ENCODE results near the gene STXBP5.

The STXBP5 gene

DNA sequence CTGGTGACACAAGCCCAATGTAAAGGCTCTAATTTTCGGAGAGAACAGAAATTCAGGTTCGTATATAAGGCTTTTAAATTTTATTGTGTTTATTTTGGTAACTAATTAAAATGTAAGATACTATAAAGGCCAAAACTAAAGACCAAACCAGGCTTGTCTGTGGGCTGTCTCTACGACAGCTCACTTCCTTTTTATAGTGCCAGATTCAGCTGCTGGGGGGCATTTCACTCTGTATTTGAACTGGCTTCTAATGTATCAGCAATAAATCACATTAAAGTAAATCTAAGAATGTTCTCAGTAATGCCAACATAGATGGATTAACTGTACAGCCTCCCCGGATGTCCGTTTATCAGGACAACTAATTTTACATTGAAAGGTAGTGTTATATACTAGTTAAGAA lies 31.1 kb upstream of the STXBP5 start:
- H2AFZ ChIP-seq (ENCODE audit: low read depth, low read length): no peak overlapping the region
- H3K36me3 ChIP-seq (ENCODE audit: control insufficient read depth in 1 of 2, insufficient read depth in 2 of 2, low read depth in 1 of 2, low read length in 2 of 2): no peaks in the 10 kb centered on the region
- no peak overlapping the region for H3K27ac ChIP-seq (ENCODE audit: low read length, poor library complexity, severe bottlenecking)
- no peak overlapping the region for H4K91ac ChIP-seq (ENCODE audit: low read length)
- H3K4me3 ChIP-seq (ENCODE audit: insufficient read depth in 1 of 2, low read depth in 1 of 2, low read length in 2 of 2): no peak overlapping the region
- no peak overlapping the region for H2BK12ac ChIP-seq (ENCODE audit: low read length in 2 of 2)
- DNase-seq: no peak
- H3K79me1 ChIP-seq (replicated peaks; ENCODE audit: low read length, poor library complexity, severe bottlenecking): no peaks in the 10 kb centered on the region
- H2AK5ac ChIP-seq (ENCODE audit: low read length, severe bottlenecking): no peak overlapping the region
- H3K18ac ChIP-seq (ENCODE audit: low read depth in 1 of 2, low read length in 2 of 2): no peak overlapping the region
- 97% methylated on average over 5 of the region's 5 CpGs for WGBS
- no peak overlapping the region for H2BK5ac ChIP-seq (ENCODE audit: low read depth, low read length, poor library complexity, severe bottlenecking)
- H3K4ac ChIP-seq (ENCODE audit: low read depth in 1 of 2, low read length in 2 of 2): no peak overlapping the region
- H4K8ac ChIP-seq (ENCODE audit: low read length): no peak overlapping the region
- H3K14ac ChIP-seq (ENCODE audit: low read length in 2 of 2): no peak overlapping the region
- H3K4me2 ChIP-seq (ENCODE audit: low read length, poor library complexity, severe bottlenecking): no peak overlapping the region
- no peak overlapping the region for H3K23ac ChIP-seq (ENCODE audit: low read length in 2 of 2)
- no peaks in the 10 kb centered on the region for H3K9me3 ChIP-seq (ENCODE audit: control insufficient read depth, low read length)
- H3K27me3 ChIP-seq (ENCODE audit: control insufficient read depth in 1 of 2, insufficient read depth in 1 of 2, low read length in 2 of 2): no peaks in the 10 kb centered on the region
- H3K9ac ChIP-seq (ENCODE audit: low read length): no peak overlapping the region
- no peak overlapping the region for H2BK120ac ChIP-seq (ENCODE audit: low read depth, low read length)
- H2BK15ac ChIP-seq (ENCODE audit: low read depth, poor library complexity, severe bottlenecking): no peak overlapping the region
- H3K4me1 ChIP-seq (ENCODE audit: control insufficient read depth, insufficient read depth, low read depth, low read length): no peaks in the 10 kb centered on the region

DNA sequence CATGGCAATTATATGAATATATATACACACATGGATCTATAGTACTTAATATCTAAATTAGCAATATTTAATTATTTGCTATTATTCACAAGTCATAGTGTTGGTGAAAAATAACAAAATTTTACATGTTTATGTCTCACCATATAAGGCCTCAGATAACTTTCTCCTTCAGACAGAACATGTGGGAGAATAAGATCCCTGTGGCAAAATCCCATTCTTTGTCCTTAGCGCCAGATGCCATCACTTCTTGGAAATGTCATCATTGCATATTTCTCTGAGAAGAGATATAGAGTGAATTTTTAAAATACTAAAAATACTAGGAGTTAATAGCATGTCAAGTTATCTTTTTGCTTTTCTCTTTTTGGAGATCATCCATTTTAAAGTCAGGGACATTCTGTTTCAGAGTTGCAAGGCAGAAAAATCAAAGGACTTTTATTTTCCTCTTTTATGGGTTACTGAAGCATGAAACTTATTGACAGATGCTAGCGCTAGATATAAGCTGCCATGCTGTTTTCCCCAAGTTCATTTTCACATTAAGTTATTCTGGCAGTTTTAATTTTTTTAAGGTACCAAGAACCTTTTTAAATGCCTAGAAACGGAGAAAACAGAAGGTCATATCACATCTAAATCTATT lies 30.4 kb upstream of the STXBP5 start:
- Histone ChIP-seq H2AFZ (ENCODE audit: low read depth, low read length) (no peak overlapping the region), H2AK5ac (ENCODE audit: low read length, severe bottlenecking) (no peak overlapping the region), H4K91ac (ENCODE audit: low read length) (no peak overlapping the region), H2BK12ac (ENCODE audit: low read length in 2 of 2) (no peak overlapping the region), H3K4me3 (ENCODE audit: insufficient read depth in 1 of 2, low read depth in 1 of 2, low read length in 2 of 2) (no peak overlapping the region), H3K14ac (ENCODE audit: low read length in 2 of 2) (no peak overlapping the region), H3K4ac (ENCODE audit: low read depth in 1 of 2, low read length in 2 of 2) (no peak overlapping the region), H3K36me3 (ENCODE audit: control insufficient read depth in 1 of 2, insufficient read depth in 2 of 2, low read depth in 1 of 2, low read length in 2 of 2) (no peaks in the 10 kb centered on the region), H3K18ac (ENCODE audit: low read depth in 1 of 2, low read length in 2 of 2) (no peak overlapping the region), H2BK5ac (ENCODE audit: low read depth, low read length, poor library complexity, severe bottlenecking) (no peak overlapping the region), H2BK120ac (ENCODE audit: low read depth, low read length) (no peak overlapping the region), H3K23ac (ENCODE audit: low read length in 2 of 2) (no peak overlapping the region), H2BK15ac (ENCODE audit: low read depth, poor library complexity, severe bottlenecking) (no peak overlapping the region), H3K4me2 (ENCODE audit: low read length, poor library complexity, severe bottlenecking) (no peak overlapping the region), H3K4me1 (ENCODE audit: control insufficient read depth, insufficient read depth, low read depth, low read length) (no peaks in the 10 kb centered on the region), H3K9ac (ENCODE audit: low read length) (no peak overlapping the region), H3K79me1 (replicated peaks; ENCODE audit: low read length, poor library complexity, severe bottlenecking) (no peaks in the 10 kb centered on the region), H3K27me3 (ENCODE audit: control insufficient read depth in 1 of 2, insufficient read depth in 1 of 2, low read length in 2 of 2) (no peaks in the 10 kb centered on the region), H3K27ac (ENCODE audit: low read length, poor library complexity, severe bottlenecking) (no peak overlapping the region), H4K8ac (ENCODE audit: low read length) (no peak overlapping the region), H3K9me3 (ENCODE audit: control insufficient read depth, low read length) (no peaks in the 10 kb centered on the region)
- WGBS: 100% methylated on average over 1 of the region's 3 CpGs
- no peak for DNase-seq

DNA sequence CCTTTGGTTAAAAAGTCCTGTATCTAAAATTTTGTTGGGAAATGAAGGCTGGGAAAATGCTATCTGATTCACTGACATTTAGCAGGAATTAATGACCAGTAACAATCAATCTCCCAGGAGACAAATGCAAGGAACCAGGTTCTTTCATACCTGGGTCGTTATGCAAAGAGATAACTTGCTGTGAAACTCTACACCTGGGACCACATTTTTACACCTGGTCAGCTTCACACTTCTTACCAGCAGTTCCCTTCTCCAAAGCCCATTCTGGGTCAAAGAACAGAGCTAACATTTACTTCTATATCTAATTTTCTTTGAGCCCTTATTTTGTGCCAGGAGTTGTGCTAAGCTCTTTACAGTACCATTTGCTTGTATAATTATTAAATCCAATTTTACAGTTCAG lies 27.4 kb upstream of the STXBP5 start:
- Histone ChIP-seq H2AK5ac (ENCODE audit: low read length, severe bottlenecking) (no peak overlapping the region), H3K4me3 (ENCODE audit: insufficient read depth in 1 of 2, low read depth in 1 of 2, low read length in 2 of 2) (no peak overlapping the region), H2AFZ (ENCODE audit: low read depth, low read length) (no peak overlapping the region), H2BK12ac (ENCODE audit: low read length in 2 of 2) (no peak overlapping the region), H3K36me3 (ENCODE audit: control insufficient read depth in 1 of 2, insufficient read depth in 2 of 2, low read depth in 1 of 2, low read length in 2 of 2) (no peaks in the 10 kb centered on the region), H3K9me3 (ENCODE audit: control insufficient read depth, low read length) (no peaks in the 10 kb centered on the region), H2BK5ac (ENCODE audit: low read depth, low read length, poor library complexity, severe bottlenecking) (no peak overlapping the region), H3K14ac (ENCODE audit: low read length in 2 of 2) (no peak overlapping the region), H3K4me1 (ENCODE audit: control insufficient read depth, insufficient read depth, low read depth, low read length) (no peaks in the 10 kb centered on the region), H3K27ac (ENCODE audit: low read length, poor library complexity, severe bottlenecking) (no peak overlapping the region), H2BK120ac (ENCODE audit: low read depth, low read length) (no peak overlapping the region), H2BK15ac (ENCODE audit: low read depth, poor library complexity, severe bottlenecking) (no peak overlapping the region), H3K79me1 (replicated peaks; ENCODE audit: low read length, poor library complexity, severe bottlenecking) (no peaks in the 10 kb centered on the region), H3K23ac (ENCODE audit: low read length in 2 of 2) (no peak overlapping the region), H4K91ac (ENCODE audit: low read length) (no peak overlapping the region), H3K9ac (ENCODE audit: low read length) (no peak overlapping the region), H3K27me3 (ENCODE audit: control insufficient read depth in 1 of 2, insufficient read depth in 1 of 2, low read length in 2 of 2) (no peaks in the 10 kb centered on the region), H3K18ac (ENCODE audit: low read depth in 1 of 2, low read length in 2 of 2) (no peak overlapping the region), H3K4me2 (ENCODE audit: low read length, poor library complexity, severe bottlenecking) (no peak overlapping the region), H4K8ac (ENCODE audit: low read length) (no peak overlapping the region), H3K4ac (ENCODE audit: low read depth in 1 of 2, low read length in 2 of 2) (no peak overlapping the region)
- WGBS: 34% methylated on average over 1 of the region's 1 CpG
- DNase-seq: no peak

DNA sequence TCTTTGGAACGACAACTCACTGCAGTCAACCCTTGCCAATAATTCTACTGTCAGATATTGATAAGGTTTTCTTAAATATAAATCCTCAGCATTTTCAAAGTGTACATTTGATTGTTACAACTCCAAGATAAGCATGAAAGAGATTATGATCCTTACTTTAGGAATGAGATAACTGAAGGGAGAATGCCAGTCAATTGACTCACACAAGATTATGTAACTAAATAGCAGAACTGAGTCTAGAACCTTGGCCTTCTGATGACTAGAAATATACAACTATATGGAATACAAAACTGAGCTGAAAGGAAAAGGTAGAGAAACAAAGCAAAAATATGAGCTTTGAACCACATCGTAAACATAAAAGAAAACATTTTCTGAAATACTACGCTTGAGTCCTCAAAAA lies 26.9 kb upstream of the STXBP5 start:
- no peak overlapping the region for H2AFZ ChIP-seq (ENCODE audit: low read depth, low read length)
- H4K91ac ChIP-seq (ENCODE audit: low read length): no peak overlapping the region
- no peak overlapping the region for H3K4me3 ChIP-seq (ENCODE audit: insufficient read depth in 1 of 2, low read depth in 1 of 2, low read length in 2 of 2)
- no peaks in the 10 kb centered on the region for H3K79me1 ChIP-seq (replicated peaks; ENCODE audit: low read length, poor library complexity, severe bottlenecking)
- H3K23ac ChIP-seq (ENCODE audit: low read length in 2 of 2): no peak overlapping the region
- no peak overlapping the region for H3K27ac ChIP-seq (ENCODE audit: low read length, poor library complexity, severe bottlenecking)
- no peak overlapping the region for H3K18ac ChIP-seq (ENCODE audit: low read depth in 1 of 2, low read length in 2 of 2)
- WGBS: 100% methylated on average over 1 of the region's 3 CpGs
- H3K14ac ChIP-seq (ENCODE audit: low read length in 2 of 2): no peak overlapping the region
- no peaks in the 10 kb centered on the region for H3K9me3 ChIP-seq (ENCODE audit: control insufficient read depth, low read length)
- H2BK120ac ChIP-seq (ENCODE audit: low read depth, low read length): no peak overlapping the region
- no peak overlapping the region for H2BK15ac ChIP-seq (ENCODE audit: low read depth, poor library complexity, severe bottlenecking)
- no peak overlapping the region for H2BK5ac ChIP-seq (ENCODE audit: low read depth, low read length, poor library complexity, severe bottlenecking)
- no peak overlapping the region for H3K4ac ChIP-seq (ENCODE audit: low read depth in 1 of 2, low read length in 2 of 2)
- DNase-seq: no peak
- no peak overlapping the region for H4K8ac ChIP-seq (ENCODE audit: low read length)
- H2AK5ac ChIP-seq (ENCODE audit: low read length, severe bottlenecking): no peak overlapping the region
- H3K9ac ChIP-seq (ENCODE audit: low read length): no peak overlapping the region
- no peaks in the 10 kb centered on the region for H3K27me3 ChIP-seq (ENCODE audit: control insufficient read depth in 1 of 2, insufficient read depth in 1 of 2, low read length in 2 of 2)
- H3K36me3 ChIP-seq (ENCODE audit: control insufficient read depth in 1 of 2, insufficient read depth in 2 of 2, low read depth in 1 of 2, low read length in 2 of 2): no peaks in the 10 kb centered on the region
- H3K4me2 ChIP-seq (ENCODE audit: low read length, poor library complexity, severe bottlenecking): no peak overlapping the region
- H3K4me1 ChIP-seq (ENCODE audit: control insufficient read depth, insufficient read depth, low read depth, low read length): no peaks in the 10 kb centered on the region
- no peak overlapping the region for H2BK12ac ChIP-seq (ENCODE audit: low read length in 2 of 2)
